Stomach (tissue), 9 donors: ENCODE data around the gene TK2. TPM values are rescaled to one million over a fixed set of nuclear protein-coding genes. Genes with fewer than 3 reads are reported as not detected.

ENCODE experiments used
- DNase-seq, 2 donors: peaks; one replicate each; pipeline versions ENCODE4 v3.0.0 to v3.0.0-alpha.2; 2013 to 2019
- H3K27ac ChIP-seq, 5 donors: fragments of 200-600 bp in 4 of 5; sonication (generic) in 4 of 5; one replicate each; pipeline ENCODE4 v1.5.1; 2013 to 2019; ENCODE audit warnings: mild to moderate bottlenecking in 1 of 5, moderate library complexity in 1 of 5
- H3K27me3 ChIP-seq, 3 donors: fragments of 200-600 bp; sonication (generic); one replicate each; pipeline ENCODE4 v1.5.1; 2017 to 2019; ENCODE audit warnings: mixed run types in 1 of 3
- H3K36me3 ChIP-seq, 4 donors: fragments of 200-600 bp; sonication (generic); 1 replicate in 3 of 4; 2 replicates in 1 of 4; pipeline ENCODE4 v1.5.1; 2016 to 2019
- H3K4me1 ChIP-seq, 4 donors: fragments of 200-600 bp; sonication (generic); one replicate each; pipeline ENCODE4 v1.5.1; 2016 to 2019
- H3K4me3 ChIP-seq, 4 donors: fragments of 200-600 bp; sonication (generic) in 3 of 4; one replicate each; pipeline ENCODE4 v1.5.1; 2016 to 2019; ENCODE audit warnings: mild to moderate bottlenecking in 1 of 4
- H3K9me3 ChIP-seq, 4 donors: fragments of 200-600 bp; sonication (generic); one replicate each; pipeline ENCODE4 v1.5.1; 2016 to 2019
- EP300 ChIP-seq: sonication (generic); formaldehyde crosslinking; IDR thresholded peaks from one replicate; pipeline ENCODE4 v1.6.1; 2017; ENCODE audit warnings: antibody characterized with exemption
- POLR2A ChIP-seq, 4 donors: fragments of 450-650 bp; IDR thresholded peaks; one replicate each; pipeline ENCODE4 v1.6.1; 2016; ENCODE audit warnings: antibody characterized with exemption in 4 of 4, control low read depth in 2 of 4, mild to moderate bottlenecking in 1 of 4, moderate library complexity in 1 of 4
- POLR2AphosphoS5 ChIP-seq, 3 donors: sonication (generic); formaldehyde crosslinking; IDR thresholded peaks; one replicate each; pipeline ENCODE4 v1.6.1; 2016; ENCODE audit warnings: antibody characterized with exemption in 3 of 3
- WGBS, 5 donors: extraction: QIAGEN DNeasy Blood & Tissue Kit in 3 of 5; methylation state at CpG; one replicate each; pipeline versions ENCODE4 v1.1.5 to v1.1.7; 2013 to 2018; 5-methylcytosine and 5-hydroxymethylcytosine counted together
- intact Hi-C: fragments of 100-400 bp; cut with DNase I; formaldehyde crosslinking; loops from one replicate; pipeline ENCODE4 v1.15.1; 2023; ENCODE audit warnings: low total_unique reads
- polyA plus RNA-seq, 3 donors: library from polyadenylated mRNA; stranded (reverse); fragments of 200-250 nt; gene quantifications; one replicate each; pipeline ENCODE4 v1.2.3, GENCODE V29; 2013
- total RNA-seq, 5 donors: library from RNA; depleted of rRNA; stranded (reverse); fragments of >200 nt; gene quantifications; one replicate each; pipeline versions ENCODE4 v1.1.0 to v1.2.3, GENCODE V29; 2014 to 2016
- TF ChIP-seq, protein P1 (sequence below), 7 experiments: fragments of 450-650 bp in 4 of 7; fragments of 200-600 bp in 3 of 7; sonication (generic) in 3 of 7; IDR thresholded peaks; one replicate each; pipeline ENCODE4 v1.5.1; 2016 to 2019; ENCODE audit warnings: antibody characterized with exemption in 7 of 7, control low read depth in 2 of 7, mild to moderate bottlenecking in 1 of 7
- donor health status: healthy with polysubstance abuse.
- donor health status: Bipolar disorder and iron deficiency.
- donor health status: healthy.

TK2 gene
- total and polyA plus RNA-seq, 8 donors, result 9.8 to 25.0 (median 14.9) TPM

DNA sequence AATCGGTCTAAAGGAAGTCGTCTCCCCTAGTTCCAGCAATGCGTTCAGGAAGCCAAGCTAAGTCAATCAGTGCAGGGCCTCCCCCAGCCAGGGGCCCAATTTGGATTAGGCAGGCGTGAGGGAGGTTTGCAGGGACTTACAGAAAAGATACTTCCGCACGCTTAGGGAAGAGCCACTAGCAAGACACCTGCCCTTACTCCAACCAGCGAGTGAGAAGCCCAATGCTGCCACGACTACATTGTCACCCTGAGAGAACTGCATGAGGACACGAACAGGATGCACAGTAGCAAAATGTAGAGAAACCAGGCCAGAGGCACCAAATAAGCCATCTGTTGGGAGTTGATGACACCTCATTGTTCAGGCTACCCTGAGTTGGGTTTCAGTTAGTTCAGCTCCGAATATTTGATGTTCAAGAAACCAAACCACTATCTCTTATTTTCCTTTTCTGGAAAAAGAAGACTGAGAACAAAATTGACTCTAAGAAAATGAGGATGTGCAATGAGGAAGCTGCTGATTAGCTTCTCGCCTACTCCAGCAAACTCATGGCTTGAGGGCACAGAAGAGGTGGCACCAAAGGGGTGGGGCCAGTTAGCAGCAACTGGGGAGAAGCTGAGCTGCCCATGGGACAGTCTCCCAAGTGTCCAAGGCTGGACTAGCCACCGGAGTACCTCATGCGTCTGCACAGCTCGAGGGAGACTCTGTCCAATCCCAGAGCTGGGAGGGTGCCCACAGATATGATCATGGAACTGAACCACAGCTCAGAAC lies 29.3 kb downstream of the TK2 start:
- TF ChIP-seq POLR2AphosphoS5 (IDR thresholded peaks at IDR 0.05) (no peak), EP300 (no peak), POLR2A (IDR thresholded peaks at IDR 0.05) (no peak)
- 70 to 88% (median 85%) methylated on average over 14 of the region's 14 CpGs for WGBS, 5 donors
- peak overlapping the region; percentile 49 to 99 (median 97) for H3K27ac ChIP-seq
- H3K36me3 ChIP-seq, result peaks cover 0 to 55% (median 27%) of the 10 kb centered on the region in 4 donors
- intact Hi-C loops, result no loop called here
- no peak overlapping the region for H3K4me3 ChIP-seq
- no peaks in the 10 kb centered on the region for H3K9me3 ChIP-seq
- H3K27me3 ChIP-seq, result no peaks in the 10 kb centered on the region
- H3K4me1 ChIP-seq, result peaks cover 57 to 96% (median 72%) of the 10 kb centered on the region in 4 donors
- no peak for DNase-seq

DNA sequence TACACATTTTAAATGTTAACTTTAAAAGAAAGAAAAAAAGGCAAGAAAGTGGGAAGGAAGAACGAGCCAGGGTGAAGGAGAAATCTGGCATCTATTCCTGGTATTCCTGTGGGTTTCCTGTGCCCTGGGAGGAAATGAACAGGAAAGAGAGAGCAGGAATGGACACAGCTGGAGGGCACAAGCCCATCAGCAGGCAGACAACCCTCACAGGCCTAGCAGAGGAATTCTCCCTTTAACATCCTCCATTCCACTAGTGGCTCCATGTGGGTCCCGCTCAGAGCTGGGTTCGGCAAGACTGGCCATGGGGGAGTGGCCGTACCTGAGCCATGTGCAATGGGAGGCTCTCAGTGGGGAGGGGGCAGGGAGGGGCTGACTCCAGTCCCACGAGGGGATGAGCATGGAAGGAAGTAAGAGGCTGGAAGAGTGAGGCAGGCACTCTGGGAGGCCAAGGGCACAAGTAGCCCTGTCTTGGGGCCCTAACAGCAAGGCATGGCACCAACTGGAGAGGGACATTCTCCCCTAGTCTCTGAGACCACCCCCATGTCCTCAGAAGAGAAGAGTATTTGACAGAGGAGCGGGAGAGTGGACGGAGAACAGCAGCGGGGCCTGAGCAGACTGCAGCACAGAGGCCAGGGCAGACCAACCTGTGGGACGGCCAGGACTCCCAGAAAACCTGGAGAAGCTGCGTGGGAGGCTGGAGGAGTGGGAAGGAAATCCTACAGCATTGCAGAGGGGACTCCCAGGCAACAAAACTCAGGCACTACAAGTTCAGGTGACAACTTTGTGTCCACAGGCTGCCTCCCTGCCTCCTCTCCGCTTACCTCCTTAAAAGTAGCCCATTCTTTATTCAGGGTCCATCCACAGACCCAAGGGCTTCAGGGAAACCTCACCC lies 30.2 kb downstream of the TK2 start:
- no peak for DNase-seq
- H3K27me3 ChIP-seq, result no peaks in the 10 kb centered on the region
- peaks cover 0 to 51% (median 22%) of the 10 kb centered on the region in 4 donors for H3K36me3 ChIP-seq
- no peaks in the 10 kb centered on the region for H3K9me3 ChIP-seq
- TF ChIP-seq, protein P1, sequence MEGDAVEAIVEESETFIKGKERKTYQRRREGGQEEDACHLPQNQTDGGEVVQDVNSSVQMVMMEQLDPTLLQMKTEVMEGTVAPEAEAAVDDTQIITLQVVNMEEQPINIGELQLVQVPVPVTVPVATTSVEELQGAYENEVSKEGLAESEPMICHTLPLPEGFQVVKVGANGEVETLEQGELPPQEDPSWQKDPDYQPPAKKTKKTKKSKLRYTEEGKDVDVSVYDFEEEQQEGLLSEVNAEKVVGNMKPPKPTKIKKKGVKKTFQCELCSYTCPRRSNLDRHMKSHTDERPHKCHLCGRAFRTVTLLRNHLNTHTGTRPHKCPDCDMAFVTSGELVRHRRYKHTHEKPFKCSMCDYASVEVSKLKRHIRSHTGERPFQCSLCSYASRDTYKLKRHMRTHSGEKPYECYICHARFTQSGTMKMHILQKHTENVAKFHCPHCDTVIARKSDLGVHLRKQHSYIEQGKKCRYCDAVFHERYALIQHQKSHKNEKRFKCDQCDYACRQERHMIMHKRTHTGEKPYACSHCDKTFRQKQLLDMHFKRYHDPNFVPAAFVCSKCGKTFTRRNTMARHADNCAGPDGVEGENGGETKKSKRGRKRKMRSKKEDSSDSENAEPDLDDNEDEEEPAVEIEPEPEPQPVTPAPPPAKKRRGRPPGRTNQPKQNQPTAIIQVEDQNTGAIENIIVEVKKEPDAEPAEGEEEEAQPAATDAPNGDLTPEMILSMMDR (IDR thresholded peaks at IDR 0.05), result no peak
- TF ChIP-seq EP300, result no peak
- TF ChIP-seq POLR2AphosphoS5 (IDR thresholded peaks at IDR 0.05), result no peak
- no peak for TF ChIP-seq POLR2A (IDR thresholded peaks at IDR 0.05)
- H3K27ac ChIP-seq, result peak overlapping the region; percentile 20 to 99 (median 97)
- intact Hi-C loops, result no loop called here
- H3K4me3 ChIP-seq, result no peak overlapping the region
- WGBS, 5 donors, result 88 to 92% (median 90%) methylated on average over 11 of the region's 11 CpGs
- peaks cover 61 to 94% (median 76%) of the 10 kb centered on the region in 4 donors for H3K4me1 ChIP-seq

DNA sequence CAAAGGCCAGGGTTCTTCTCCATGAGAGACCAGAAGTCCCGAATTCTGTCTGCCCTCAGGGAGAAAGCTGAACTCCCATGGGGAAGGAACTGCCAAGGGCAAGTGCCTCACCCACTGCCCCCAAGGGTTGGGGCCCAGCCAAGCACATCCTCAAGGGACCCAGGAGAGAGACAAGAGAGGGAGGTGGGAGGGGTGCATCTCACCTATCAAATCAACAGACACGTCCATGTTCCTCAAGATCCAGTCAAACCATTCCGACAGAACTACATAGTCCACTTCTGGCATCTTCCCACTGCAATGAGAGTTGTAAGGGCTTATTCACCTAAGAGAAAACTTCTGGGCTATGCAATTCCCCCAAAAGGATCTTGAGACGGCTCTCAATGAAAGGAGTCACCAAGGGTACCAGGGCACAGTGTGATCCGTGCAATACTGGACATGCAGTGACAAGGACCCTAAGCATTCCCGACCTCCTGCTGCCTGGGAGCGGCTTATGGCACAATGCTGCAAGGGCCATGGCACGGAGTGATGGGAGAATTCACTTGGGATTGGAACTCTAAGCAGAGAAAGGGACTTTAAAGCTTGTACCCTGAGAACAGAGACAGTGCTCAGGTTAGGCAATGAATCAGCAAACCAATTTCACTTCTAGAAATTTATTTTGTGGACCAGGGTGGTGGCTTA lies 32.2 kb downstream of the TK2 start:
- no peak for TF ChIP-seq POLR2AphosphoS5 (IDR thresholded peaks at IDR 0.05)
- TF ChIP-seq EP300, result no peak
- TF ChIP-seq, protein P1 (IDR thresholded peaks at IDR 0.05), result no peak
- no peak for TF ChIP-seq POLR2A (IDR thresholded peaks at IDR 0.05)
- Histone ChIP-seq H3K4me1 (peaks cover 58 to 82% (median 63%) of the 10 kb centered on the region in 4 donors), H3K27ac (peak overlapping the region; percentile 93 to 99 (median 97)), H3K9me3 (no peaks in the 10 kb centered on the region), H3K4me3 (peak overlapping the region in 2 of 4 donors; percentile 25 to 26), H3K36me3 (peaks cover 0 to 48% (median 22%) of the 10 kb centered on the region in 4 donors), H3K27me3 (no peaks in the 10 kb centered on the region)
- DNase-seq, result no peak
- intact Hi-C loops, result no loop called here
- 69 to 84% (median 79%) methylated on average over 8 of the region's 8 CpGs for WGBS, 5 donors

DNA sequence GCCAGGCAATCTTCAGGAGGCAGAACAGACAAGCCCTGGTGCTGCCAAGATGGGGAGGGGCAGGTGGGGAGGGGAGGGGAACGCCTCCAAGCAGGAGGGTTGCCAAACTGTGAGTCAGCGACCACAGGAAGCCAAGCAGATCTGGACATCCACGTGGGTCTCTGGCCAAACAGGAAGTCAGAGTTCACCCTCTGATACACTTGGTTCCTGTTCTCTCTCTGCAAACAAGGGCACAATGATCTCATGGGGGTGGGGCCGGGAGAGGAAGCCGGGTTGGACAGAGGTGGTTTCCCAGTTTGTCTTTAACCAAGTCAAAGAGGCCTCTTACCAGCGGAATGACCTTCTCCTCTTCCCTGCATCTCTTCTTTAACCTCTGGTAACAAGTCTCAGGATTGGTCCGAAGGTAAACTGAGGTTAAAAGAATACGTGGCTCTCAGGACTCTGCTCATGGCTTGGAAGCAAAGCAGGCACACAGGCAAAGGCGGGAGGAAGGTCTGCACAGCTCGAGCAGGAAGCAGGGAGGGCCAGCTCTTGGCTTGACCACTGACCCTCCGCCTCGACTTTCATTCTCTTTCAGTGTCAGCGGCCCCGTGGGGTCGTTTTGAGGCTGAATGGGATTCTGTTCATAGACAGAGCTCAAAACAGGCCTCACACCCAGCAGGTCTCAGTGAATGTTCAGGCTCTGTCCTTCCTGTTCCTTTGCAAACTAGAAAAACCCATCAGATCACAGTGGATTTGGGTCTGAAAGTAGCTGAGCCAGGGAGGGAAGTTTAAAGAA lies 32.9 kb downstream of the TK2 start:
- DNase-seq, result peak; percentile 97 to 98
- Histone ChIP-seq H3K27me3 (no peaks in the 10 kb centered on the region), H3K27ac (peak overlapping the region; percentile 93 to 99 (median 97)), H3K4me3 (peak overlapping the region in 3 of 4 donors; percentile 11 to 26 (median 25)), H3K36me3 (peaks cover 0 to 41% (median 22%) of the 10 kb centered on the region in 4 donors), H3K4me1 (peaks cover 57 to 82% (median 63%) of the 10 kb centered on the region in 4 donors), H3K9me3 (no peaks in the 10 kb centered on the region)
- intact Hi-C loops, result no loop called here
- peak; percentile 86 to 97 (median 88) for TF ChIP-seq POLR2AphosphoS5 (IDR thresholded peaks at IDR 0.05)
- TF ChIP-seq, protein P1 (IDR thresholded peaks at IDR 0.05), result no peak
- WGBS, 5 donors, result 6 to 15% (median 11%) methylated on average over 15 of the region's 15 CpGs
